Lower leg skin (tissue), 3 donors: ENCODE results near the gene LCT.

Source experiments
- POLR2A ChIP-seq, 2 donors: fragments of 450-650 bp; IDR thresholded peaks; one replicate each; pipeline ENCODE4 v1.6.1; 2016 to 2017; ENCODE audit warnings: antibody characterized with exemption in 2 of 2, mild to moderate bottlenecking in 1 of 2, moderate library complexity in 1 of 2
- TF ChIP-seq, protein P1 (sequence below), 3 donors: fragments of 450-650 bp; IDR thresholded peaks; one replicate each; pipeline ENCODE4 v1.5.1; 2016; ENCODE audit warnings: antibody characterized with exemption in 3 of 3, mild to moderate bottlenecking in 3 of 3, moderate library complexity in 2 of 3

DNA sequence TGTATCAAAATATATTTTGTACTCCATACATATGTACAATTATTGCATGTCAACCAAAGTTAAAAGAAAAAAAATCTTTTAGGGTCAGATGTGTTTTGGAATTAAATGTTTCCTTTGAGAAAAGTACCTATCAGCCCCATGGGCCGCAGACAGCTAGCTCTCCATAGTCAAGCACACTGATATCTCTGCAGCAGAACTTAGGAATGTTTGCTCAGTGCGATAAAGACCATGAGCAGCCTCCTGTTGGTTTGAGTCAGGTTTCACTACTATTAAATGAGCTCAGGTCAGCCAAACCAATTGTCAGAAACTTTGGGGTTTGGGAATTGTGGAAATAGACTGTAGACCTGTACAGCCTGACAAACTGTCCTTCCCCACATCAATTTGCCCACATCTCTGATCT lies 33.7 kb downstream of the LCT start:
- TF ChIP-seq, protein P1, sequence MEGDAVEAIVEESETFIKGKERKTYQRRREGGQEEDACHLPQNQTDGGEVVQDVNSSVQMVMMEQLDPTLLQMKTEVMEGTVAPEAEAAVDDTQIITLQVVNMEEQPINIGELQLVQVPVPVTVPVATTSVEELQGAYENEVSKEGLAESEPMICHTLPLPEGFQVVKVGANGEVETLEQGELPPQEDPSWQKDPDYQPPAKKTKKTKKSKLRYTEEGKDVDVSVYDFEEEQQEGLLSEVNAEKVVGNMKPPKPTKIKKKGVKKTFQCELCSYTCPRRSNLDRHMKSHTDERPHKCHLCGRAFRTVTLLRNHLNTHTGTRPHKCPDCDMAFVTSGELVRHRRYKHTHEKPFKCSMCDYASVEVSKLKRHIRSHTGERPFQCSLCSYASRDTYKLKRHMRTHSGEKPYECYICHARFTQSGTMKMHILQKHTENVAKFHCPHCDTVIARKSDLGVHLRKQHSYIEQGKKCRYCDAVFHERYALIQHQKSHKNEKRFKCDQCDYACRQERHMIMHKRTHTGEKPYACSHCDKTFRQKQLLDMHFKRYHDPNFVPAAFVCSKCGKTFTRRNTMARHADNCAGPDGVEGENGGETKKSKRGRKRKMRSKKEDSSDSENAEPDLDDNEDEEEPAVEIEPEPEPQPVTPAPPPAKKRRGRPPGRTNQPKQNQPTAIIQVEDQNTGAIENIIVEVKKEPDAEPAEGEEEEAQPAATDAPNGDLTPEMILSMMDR (IDR thresholded peaks at IDR 0.05) = no peak
- TF ChIP-seq POLR2A (IDR thresholded peaks at IDR 0.05) = no peak
